Endothelial cell of umbilical vein (primary cell): Measurements from ENCODE around the gene KLHL36. TPM values are rescaled to one million over a fixed set of nuclear protein-coding genes. Genes with fewer than 3 reads are reported as not detected.

ENCODE experiments used
- BruUV-seq: library from RNA; stranded (reverse); fragments of 400-500 nt; replicated peaks from 2 replicates; lab custom pipeline; 2021; lab: Mats Ljungman, UMichigan
- CTCF ChIA-PET: fragments of 300-600, 350-600 bp; sonication (Branson Sonifier 250); formaldehyde crosslinking; loops from one replicate; lab custom pipeline; 2021; ENCODE audit warnings: antibody characterized with exemption, inconsistent platforms; lab: Charles Lee
- POLR2A ChIA-PET: fragments of 300-600, 350-600 bp; sonication (Branson Sonifier 250); formaldehyde crosslinking; loops from one replicate; lab custom pipeline; 2021; ENCODE audit warnings: antibody characterized with exemption, inconsistent platforms; lab: Charles Lee
- DNase-seq: peaks from one replicate; pipeline ENCODE4 v3.0.0-alpha.2; 2011; ENCODE audit warnings: low read depth, low spot score
- FAIRE-seq: peaks from 2 replicates; lab custom pipeline; 2011; peaks lifted over from hg19 to GRCh38; lab: Jason Lieb, UNC
- H2AFZ ChIP-seq: 2 replicates; pipeline ENCODE4 v1.6.0; 2012; ENCODE audit warnings: low read depth, low read length, control low read depth, inconsistent platforms
- H3K27ac ChIP-seq: 2 replicates; pipeline ENCODE4 v1.5.1; 2011; ENCODE audit warnings: low read depth, mild to moderate bottlenecking, control low read depth, low read length, moderate library complexity; ENCODE audit not compliant: insufficient read depth
- H3K27me3 ChIP-seq, 2 experiments: 2 replicates each; pipeline versions ENCODE4 v1.6.0 to v1.6.1; 2011; ENCODE audit warnings: low read length in 2 of 2, mixed read lengths in 1 of 2; ENCODE audit not compliant: control insufficient read depth in 2 of 2, insufficient read depth in 2 of 2
- H3K36me3 ChIP-seq, 2 experiments: 2 replicates in 1 of 2; 3 replicates in 1 of 2; pipeline ENCODE4 v1.5.1; 2011; ENCODE audit warnings: low read length in 2 of 2, mild to moderate bottlenecking in 1 of 2, moderate library complexity in 1 of 2; ENCODE audit not compliant: control insufficient read depth in 2 of 2, insufficient read depth in 2 of 2; ENCODE audit errors: extremely low read depth in 1 of 2
- H3K4me1 ChIP-seq: 3 replicates; pipeline ENCODE4 v1.5.1; 2011; ENCODE audit warnings: mild to moderate bottlenecking, low read length; ENCODE audit not compliant: control insufficient read depth, insufficient read depth; ENCODE audit errors: extremely low read depth
- H3K4me2 ChIP-seq: 2 replicates; pipeline ENCODE4 v1.6.1; 2011; ENCODE audit warnings: low read length, control low read depth, mixed read lengths; ENCODE audit not compliant: insufficient read depth
- H3K4me3 ChIP-seq, 3 experiments: fragments of 200-600 bp in 1 of 3; sonication (generic), shearing (Covaris generic) in 1 of 3; replicated peaks in 1 of 3; 2 replicates each; pipeline ENCODE4 v1.5.1; 2011 to 2016; ENCODE audit warnings: control low read depth in 3 of 3, low read length in 3 of 3, mild to moderate bottlenecking in 2 of 3, inconsistent platforms in 1 of 3, low read depth in 1 of 3, moderate library complexity in 1 of 3; ENCODE audit not compliant: insufficient read depth in 1 of 3
- H3K79me2 ChIP-seq: 2 replicates; pipeline ENCODE4 v1.6.0; 2012; ENCODE audit warnings: low read length, inconsistent platforms; ENCODE audit not compliant: control insufficient read depth, insufficient read depth
- H3K9ac ChIP-seq: replicated peaks from 2 replicates; pipeline ENCODE3; 2011; ENCODE audit warnings: low read length, control low read depth; ENCODE audit not compliant: insufficient read depth; ENCODE audit errors: extremely low read depth
- H3K9me1 ChIP-seq: replicated peaks from 3 replicates; pipeline ENCODE4 v1.6.0; 2011; ENCODE audit warnings: mild to moderate bottlenecking, low read length; ENCODE audit not compliant: control insufficient read depth, insufficient read depth; ENCODE audit errors: extremely low read depth
- H3K9me3 ChIP-seq: replicated peaks from 2 replicates; pipeline ENCODE4 v1.5.1; 2012; ENCODE audit warnings: low read length, inconsistent platforms; ENCODE audit not compliant: control insufficient read depth, insufficient read depth
- H4K20me1 ChIP-seq: replicated peaks from 2 replicates; pipeline ENCODE3; 2011; ENCODE audit warnings: mild to moderate bottlenecking, low read length; ENCODE audit not compliant: control insufficient read depth, insufficient read depth; ENCODE audit errors: extremely low read depth
- EZH2 ChIP-seq: IDR thresholded peaks from 2 replicates; pipeline ENCODE4 v1.6.1; 2012; ENCODE audit warnings: borderline replicate concordance, low read depth, mild to moderate bottlenecking, moderate library complexity, low read length, inconsistent platforms; ENCODE audit not compliant: severe bottlenecking
- GATA2 ChIP-seq: IDR thresholded peaks from 2 replicates; pipeline ENCODE4 v1.7.0; 2011; ENCODE audit warnings: low read depth, mild to moderate bottlenecking, moderate library complexity, mixed read lengths, low read length; ENCODE audit not compliant: insufficient read length, insufficient read depth
- JUN ChIP-seq: IDR thresholded peaks from 2 replicates; pipeline ENCODE4 v1.6.1; 2011; ENCODE audit warnings: borderline replicate concordance, low read depth; ENCODE audit not compliant: insufficient read length, insufficient read depth
- POLR2A ChIP-seq: IDR thresholded peaks from 2 replicates; pipeline ENCODE4 v1.6.1; 2012; ENCODE audit warnings: low read depth, mild to moderate bottlenecking, control low read depth, low read length
- POLR2AphosphoS5 ChIP-seq: IDR thresholded peaks from 2 replicates; pipeline ENCODE4 v1.6.1; 2012; ENCODE audit warnings: low read depth, mild to moderate bottlenecking, control low read depth, low read length, moderate library complexity; ENCODE audit not compliant: insufficient read depth
- dilution Hi-C: fragments of 300-500 bp; cut with MboI; formaldehyde crosslinking; loops from one replicate; pipeline ENCODE4 v1.15.0; 2019; ENCODE audit warnings: low sequenced_read_pairs; ENCODE audit not compliant: extremely low pct_ligation_motif_present
- intact Hi-C: fragments of 100-400 bp; cut with micrococcal nuclease; formaldehyde crosslinking; loops from one replicate; pipeline ENCODE4 v1.10.0; 2022
- polyA plus RNA-seq, 4 experiments: library from polyadenylated mRNA; depleted of rRNA in 3 of 4; stranded (reverse) in 3 of 4; unstranded in 1 of 4; fragments of >200 nt; gene quantifications; 2 replicates each; pipeline versions ENCODE4 v1.2.1 to v1.2.3, GENCODE V29; 2011 to 2012; ENCODE audit warnings: missing spikeins in 1 of 4
- total RNA-seq: library from RNA; stranded (reverse); gene quantifications from 2 replicates; pipeline ENCODE4 v1.2.3, GENCODE V29; 2021
- TF ChIP-seq, protein P1 (sequence below): IDR thresholded peaks from 2 replicates; pipeline ENCODE4 v1.6.1; 2011; ENCODE audit not compliant: insufficient read depth, insufficient read length
- TF ChIP-seq, protein P2 (sequence below), 2 donors: IDR thresholded peaks; 1 replicate in 1 of 2; 2 replicates in 1 of 2; pipeline ENCODE4 v1.5.1; 2011; ENCODE audit warnings: low read length in 2 of 2, mild to moderate bottlenecking in 2 of 2, moderate library complexity in 2 of 2, control low read depth in 1 of 2, inconsistent platforms in 1 of 2, low read depth in 1 of 2; ENCODE audit not compliant: insufficient read depth in 1 of 2; ENCODE audit errors: extremely low read depth in 1 of 2

KLHL36 gene
- total and polyA plus RNA-seq, 2 donors (not counting 3 experiments of a cell fraction or from before 2014, with no cell fraction given), result 31.3 to 38.8 TPM

DNA sequence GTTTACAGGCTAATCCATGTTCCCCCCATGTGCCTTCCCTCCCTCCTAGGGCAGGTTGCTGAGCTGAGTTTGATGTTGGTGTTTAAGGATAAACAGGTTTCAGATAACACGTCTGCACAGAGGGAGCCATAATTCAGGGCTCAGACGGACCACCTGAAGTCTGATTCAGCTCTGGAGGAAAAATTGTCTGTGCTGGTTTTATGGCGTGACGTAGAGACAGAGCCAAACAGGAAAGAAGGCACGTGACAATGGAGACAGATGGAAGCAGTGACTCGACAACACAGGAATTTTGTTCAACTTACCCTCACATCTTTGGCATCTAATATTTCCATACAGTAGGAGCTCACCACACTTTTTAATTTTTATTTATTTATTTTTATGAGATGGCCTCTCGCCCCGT is 40.8 kb downstream of the KLHL36 start:
- CTCF ChIA-PET, result interaction anchor here (0.7 to 1.8 kb wide), 4 partner anchors 17 to 263 kb away, joined by 3 to 11 read pairs (median 5); no protein-coding TSS in a partner anchor
- POLR2A ChIA-PET, result interaction anchor here (1.2 kb wide), 1 partner anchor 41 kb away, joined by 3 read pairs; no protein-coding TSS in a partner anchor

More for the DNA sequence above, 40.8 kb downstream of the KLHL36 start:
- intact Hi-C loops, result loop anchor here (1.0 kb wide), 1 partner anchor 10 kb away; the partner anchor contains the start of gene USP10
- no peaks in the 10 kb centered on the region for H3K36me3 ChIP-seq
- H3K4me3 ChIP-seq, result no peak overlapping the region
- peaks cover 14% of the 10 kb centered on the region for H3K4me1 ChIP-seq
- peak overlapping the region; percentile 23 for H3K4me2 ChIP-seq
- dilution Hi-C loops, result no loop called here
- TF ChIP-seq EZH2 (no peak), JUN (peak; percentile 70), GATA2 (no peak), POLR2AphosphoS5 (no peak), POLR2A (no peak)
- TF ChIP-seq, protein P1, sequence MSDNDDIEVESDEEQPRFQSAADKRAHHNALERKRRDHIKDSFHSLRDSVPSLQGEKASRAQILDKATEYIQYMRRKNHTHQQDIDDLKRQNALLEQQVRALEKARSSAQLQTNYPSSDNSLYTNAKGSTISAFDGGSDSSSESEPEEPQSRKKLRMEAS, result peak; percentile 68
- TF ChIP-seq, protein P2, sequence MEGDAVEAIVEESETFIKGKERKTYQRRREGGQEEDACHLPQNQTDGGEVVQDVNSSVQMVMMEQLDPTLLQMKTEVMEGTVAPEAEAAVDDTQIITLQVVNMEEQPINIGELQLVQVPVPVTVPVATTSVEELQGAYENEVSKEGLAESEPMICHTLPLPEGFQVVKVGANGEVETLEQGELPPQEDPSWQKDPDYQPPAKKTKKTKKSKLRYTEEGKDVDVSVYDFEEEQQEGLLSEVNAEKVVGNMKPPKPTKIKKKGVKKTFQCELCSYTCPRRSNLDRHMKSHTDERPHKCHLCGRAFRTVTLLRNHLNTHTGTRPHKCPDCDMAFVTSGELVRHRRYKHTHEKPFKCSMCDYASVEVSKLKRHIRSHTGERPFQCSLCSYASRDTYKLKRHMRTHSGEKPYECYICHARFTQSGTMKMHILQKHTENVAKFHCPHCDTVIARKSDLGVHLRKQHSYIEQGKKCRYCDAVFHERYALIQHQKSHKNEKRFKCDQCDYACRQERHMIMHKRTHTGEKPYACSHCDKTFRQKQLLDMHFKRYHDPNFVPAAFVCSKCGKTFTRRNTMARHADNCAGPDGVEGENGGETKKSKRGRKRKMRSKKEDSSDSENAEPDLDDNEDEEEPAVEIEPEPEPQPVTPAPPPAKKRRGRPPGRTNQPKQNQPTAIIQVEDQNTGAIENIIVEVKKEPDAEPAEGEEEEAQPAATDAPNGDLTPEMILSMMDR (IDR thresholded peaks at IDR 0.05; ENCODE audit: extremely low read depth in 1 of 2, insufficient read depth in 1 of 2, low read depth in 1 of 2, low read length in 2 of 2), result no peak
- H4K20me1 ChIP-seq, result no peaks in the 10 kb centered on the region
- H3K79me2 ChIP-seq, result no peaks in the 10 kb centered on the region
- H3K9ac ChIP-seq, result no peak overlapping the region
- H2AFZ ChIP-seq, result peak overlapping the region; percentile 33
- no peaks in the 10 kb centered on the region for H3K27me3 ChIP-seq
- FAIRE-seq (peak; percentile 81), DNase-seq (peak; percentile 83)
- H3K9me1 ChIP-seq, result no peaks in the 10 kb centered on the region
- no peaks in the 10 kb centered on the region for H3K9me3 ChIP-seq
- no TSS peak for BruUV-seq
- peak overlapping the region; percentile 69 for H3K27ac ChIP-seq
